RPMI7951 (cell line): ENCODE results near the gene KLHL30. TPM values are rescaled to one million over a fixed set of nuclear protein-coding genes. Genes with fewer than 3 reads are reported as not detected.

ENCODE experiments used
- DNase-seq: peaks from one replicate; pipeline ENCODE4 v3.0.0-alpha.2; 2012; ENCODE audit warnings: low read depth
- total RNA-seq: library from RNA; depleted of rRNA; stranded (reverse); fragments of >200 nt; shearing (Covaris generic); gene quantifications from 2 replicates; pipeline ENCODE4 v1.2.3, GENCODE V29; 2014

Gene KLHL30
- total RNA-seq, 1 experiment from 2014 or later = not detected

DNA sequence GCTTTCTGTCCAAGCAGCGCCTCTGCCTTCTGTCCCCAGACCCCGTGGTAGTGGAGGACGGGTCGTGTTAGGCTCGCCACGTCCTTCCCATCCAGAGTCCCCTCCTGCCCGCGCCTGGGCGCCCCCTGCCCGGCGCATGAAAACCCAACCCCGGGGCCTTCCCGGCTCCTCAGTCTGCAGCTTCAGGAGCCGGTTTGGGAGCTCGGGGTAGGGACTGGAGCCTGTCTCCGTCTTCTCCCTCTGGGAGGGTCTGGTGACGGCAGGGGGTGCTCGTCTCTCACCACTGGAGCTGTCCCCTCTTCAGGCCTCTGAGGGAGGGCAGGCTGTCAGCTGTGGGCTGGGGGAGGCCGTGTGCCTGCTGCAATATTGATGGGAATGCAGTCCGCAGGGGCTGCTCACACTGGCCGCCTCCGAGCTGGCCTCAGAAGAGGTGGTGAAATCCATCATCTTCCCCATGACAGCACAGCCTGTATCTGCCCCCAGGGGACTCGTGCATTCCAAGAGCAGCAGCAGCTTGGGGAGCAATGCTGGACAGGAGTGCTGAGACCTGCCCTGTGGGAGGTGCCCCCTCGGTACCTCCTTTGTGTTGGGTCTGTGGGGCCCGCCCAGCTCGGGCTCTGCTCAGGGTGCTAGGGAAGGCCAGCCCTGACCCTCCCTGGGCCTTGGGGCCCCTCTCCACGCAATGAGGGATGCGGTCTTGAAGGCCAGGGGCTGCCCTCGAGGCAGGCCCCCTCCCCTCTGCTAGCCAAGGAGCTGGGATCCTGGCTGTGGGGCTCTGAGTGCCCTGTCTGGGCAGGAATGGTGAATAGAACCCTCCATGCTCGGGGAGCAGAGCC is 17.8 kb upstream of the KLHL30 start:
- no peak for DNase-seq

DNA sequence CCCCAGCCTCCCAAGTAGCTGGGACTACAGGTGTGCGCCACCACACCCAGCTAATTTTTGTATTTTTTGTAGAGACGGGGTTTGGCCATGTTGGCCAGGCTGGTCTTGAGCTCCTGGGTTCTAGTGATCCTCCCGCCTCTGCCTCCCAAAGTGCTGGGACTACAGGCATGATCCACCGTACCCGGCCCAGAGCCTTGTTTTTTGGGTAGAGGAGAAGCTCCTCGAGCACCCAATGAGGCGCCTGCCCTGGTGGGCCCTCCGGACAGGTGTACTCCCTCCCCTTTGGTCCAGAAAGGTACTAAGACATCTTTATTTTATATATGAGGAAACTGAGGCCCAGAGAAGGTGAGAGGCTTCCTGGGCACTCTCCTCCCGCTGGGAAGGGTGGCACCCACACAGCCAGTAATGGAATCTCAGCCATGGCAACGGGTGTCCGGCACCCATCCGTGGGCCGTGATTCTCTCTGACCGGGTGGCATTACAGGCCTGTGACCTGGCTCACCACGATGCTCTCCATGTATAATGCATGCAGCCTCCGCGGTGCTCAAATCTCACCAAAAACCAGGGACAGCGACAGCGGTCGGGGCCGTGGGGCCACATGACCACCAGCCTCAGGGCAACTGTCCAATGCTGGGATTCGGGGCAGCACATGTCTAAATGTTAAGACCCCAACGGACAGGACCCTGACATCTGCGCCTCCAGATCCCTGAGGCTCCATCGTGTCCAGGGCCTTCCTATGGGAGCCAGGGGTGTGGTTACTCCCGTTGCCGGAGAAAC is 16.8 kb upstream of the KLHL30 start:
- DNase-seq = no peak

DNA sequence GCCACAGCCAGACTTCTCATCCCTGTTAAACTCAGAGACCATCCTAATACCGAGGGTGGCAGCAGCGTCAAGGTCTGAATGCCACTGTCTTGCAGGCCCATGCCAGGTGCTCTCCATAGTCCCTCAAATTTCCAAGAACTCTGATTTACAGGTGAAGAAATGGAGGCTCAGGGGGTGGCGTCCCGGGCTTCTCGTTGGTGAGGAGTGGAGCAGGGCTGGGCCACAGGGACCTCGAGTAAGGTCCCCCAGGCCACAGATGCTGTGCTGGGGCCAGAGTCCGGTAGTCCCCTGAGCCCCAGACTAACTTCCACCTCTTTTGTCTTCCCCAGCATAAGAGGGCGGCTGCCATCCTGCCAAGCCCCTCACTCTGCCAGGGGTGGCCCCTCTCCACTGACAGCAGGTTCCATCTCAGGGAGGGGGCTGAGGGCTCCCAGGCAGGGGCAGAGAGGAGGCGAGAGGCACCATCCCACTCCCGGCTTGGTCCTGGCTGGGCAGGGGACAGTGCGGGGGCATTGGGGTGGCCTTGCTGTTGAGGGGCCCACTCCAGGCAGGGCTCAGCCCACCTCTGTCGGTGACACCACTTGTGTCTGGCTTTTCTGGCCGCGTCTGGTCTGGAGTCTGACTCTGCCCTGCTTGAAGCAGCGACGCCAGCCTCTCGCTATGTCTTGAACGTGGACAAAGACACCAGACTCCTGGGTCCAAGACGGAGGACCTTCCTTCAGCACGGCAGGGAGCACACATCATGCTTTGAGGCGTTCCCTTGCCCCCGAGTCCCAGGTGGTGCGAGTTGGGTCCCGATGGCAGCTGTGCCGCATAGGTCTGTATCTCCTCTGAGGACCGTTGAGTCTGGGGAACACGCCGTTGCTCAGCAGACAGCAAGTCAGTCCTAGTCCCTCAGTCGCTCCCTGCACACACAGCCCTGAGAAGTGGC is 15.9 kb upstream of the KLHL30 start:
- DNase-seq = no peak

DNA sequence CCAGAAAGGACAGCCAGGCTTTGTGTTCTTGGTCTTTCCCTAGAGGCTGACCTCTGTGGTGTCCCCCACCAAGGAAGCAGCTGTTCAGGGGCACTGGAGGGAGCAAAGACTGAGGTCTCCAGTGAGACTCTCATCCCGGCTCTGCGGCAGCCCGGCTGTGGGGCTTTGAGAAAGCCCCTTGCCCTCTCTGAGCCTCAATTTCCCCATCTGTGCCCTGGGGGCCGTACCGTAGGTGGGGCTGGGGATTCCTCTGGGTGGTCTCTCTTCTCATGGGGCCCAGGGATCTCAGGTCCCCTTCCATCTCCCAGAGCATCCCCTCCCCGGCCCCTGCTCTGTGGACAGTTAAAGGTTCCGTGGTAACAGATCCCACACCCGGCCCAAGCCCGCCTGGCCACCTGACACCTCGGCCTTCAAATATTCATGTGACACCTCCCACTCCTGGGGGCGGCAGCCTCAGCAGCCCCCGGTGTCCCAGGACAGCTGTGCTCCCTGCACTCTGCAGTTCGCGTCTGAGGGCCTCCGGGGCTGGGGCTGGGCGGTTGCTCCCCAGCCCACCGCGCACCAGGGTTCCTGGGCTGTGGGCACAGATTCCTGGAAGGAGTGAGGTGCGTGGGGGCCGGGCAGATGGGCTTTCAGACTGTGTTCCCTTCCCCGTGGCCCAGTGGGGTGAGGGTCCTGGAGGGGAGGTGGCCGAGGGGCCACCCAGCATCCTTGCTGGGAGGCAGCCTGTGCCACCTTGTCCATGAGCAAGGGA is 15.1 kb upstream of the KLHL30 start:
- DNase-seq = no peak

DNA sequence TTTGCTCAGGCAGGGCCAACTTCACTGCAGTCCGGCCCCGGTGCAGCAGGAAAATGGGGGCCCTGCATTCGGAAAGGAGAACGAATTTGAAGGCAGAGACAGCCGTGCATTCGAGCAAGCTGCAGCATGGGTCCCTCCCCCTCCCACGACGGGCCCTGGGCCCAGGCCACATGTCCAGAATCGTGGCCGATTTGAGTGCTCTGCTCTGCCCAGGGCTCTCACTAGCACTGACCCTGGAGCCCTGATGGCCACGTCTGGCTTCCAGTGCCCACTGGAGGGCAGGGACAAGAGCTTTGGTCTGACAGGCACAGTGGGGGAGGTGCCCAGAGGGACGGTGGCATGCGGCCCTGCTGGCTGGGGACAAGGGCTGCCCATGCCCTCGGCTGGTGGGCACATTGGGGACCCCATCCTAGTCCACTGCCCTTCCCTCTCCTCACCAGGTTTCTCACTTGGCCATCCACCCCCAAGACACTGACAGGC is 14.4 kb upstream of the KLHL30 start:
- DNase-seq = no peak

DNA sequence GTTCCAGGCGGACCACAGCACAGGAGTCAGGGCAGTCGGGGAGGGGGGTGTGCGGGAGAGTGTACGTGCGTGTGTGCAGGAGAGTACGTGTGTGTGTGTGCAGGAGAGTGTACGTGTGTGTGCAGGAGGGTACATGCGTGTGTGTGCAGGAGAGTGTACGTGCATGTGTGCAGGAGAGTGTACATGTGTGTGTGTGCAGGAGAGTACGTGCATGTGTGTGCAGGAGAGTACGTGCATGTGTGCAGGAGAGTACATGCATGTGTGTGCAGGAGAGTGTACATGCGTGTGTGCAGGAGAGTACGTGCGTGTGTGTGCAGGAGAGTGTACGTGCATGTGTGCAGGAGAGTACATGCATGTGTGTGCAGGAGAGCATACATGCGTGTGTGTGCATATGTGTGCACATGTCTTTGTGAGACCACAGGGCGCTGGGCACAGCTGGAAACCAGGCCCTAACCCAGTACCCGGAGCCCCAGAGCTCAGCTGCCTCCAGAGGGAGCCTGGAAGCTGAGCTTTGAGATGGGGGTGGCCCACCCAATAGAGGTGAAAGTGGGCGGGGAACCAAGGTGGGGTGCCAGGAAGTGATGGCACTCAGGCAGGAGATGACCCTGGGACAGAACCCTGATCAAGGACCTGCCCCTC is 13.9 kb upstream of the KLHL30 start:
- no peak for DNase-seq

DNA sequence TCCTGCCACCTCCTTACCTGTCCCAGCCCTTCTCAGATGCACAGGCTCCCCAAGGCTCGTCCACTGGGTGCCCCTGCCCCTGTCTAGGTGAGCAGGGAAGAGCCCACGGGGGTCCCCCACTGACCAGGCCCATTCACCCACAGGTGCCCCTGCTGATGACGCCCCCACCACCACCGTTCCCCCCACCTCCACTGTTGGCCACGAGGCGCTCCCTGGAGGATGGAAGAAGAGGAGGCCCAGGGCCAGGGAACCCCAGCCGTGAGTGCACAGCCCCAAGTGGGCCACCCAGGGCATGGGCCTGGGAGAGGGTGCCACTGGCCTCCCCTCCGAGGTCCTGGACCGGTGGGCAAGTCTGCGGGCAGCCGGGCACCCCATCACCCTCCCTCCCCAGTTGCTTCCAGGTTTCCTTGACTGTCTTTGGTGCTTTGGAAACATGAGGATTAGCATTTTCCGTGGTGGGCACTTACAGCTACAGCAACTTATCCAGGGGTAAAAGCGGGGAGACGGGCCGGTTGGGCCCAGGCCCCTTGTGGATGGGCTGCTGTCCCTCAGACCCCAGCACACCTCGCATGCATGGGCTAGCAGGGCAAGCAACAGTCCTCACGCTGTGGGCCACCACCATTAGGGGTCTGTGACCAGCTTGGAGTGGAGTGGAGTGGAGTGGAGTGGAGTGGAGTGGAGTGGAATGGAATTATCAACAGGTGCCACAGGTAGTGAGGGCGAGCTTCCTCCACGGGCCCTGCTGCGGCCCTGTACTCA is 13.2 kb upstream of the KLHL30 start:
- no peak for DNase-seq

DNA sequence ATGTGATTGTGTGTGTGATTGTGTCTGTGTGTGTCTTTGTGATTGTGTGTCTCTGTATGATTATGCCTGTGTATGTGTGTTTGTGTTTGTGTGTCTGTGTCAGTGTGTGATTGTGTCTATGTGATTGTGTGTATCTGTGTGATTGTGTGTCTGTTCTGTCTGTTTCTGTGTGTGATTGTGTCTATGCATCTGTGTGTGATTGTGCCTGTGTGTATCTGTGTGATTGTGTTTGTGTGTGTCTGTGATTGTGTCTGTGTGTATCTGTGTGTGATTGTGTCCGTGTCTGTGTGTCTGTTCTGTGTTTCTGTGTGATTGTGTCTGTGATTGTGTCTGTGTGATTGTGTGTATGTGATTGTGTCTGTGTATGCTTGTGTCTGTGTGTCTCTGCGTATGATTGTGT is 12.1 kb upstream of the KLHL30 start:
- DNase-seq = no peak

DNA sequence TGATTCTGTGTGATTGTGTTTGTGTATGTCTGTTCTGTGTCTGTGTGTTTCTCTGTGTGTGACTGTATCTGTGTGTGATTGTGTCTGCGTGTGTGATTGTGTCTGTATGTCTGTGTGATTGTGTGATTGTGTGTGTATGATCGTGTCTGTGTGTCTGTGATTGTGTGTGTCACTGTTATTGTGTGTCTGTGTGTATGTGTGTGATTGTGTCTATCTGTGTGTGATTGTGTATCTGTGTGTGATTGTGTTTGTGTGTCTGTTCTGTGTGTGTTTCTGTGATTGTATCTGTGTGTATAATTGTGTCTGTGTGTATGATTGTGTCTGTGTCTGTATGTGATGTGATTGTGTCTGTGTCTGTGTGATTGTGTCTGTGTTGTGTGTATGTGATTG is 11.7 kb upstream of the KLHL30 start:
- DNase-seq = no peak

DNA sequence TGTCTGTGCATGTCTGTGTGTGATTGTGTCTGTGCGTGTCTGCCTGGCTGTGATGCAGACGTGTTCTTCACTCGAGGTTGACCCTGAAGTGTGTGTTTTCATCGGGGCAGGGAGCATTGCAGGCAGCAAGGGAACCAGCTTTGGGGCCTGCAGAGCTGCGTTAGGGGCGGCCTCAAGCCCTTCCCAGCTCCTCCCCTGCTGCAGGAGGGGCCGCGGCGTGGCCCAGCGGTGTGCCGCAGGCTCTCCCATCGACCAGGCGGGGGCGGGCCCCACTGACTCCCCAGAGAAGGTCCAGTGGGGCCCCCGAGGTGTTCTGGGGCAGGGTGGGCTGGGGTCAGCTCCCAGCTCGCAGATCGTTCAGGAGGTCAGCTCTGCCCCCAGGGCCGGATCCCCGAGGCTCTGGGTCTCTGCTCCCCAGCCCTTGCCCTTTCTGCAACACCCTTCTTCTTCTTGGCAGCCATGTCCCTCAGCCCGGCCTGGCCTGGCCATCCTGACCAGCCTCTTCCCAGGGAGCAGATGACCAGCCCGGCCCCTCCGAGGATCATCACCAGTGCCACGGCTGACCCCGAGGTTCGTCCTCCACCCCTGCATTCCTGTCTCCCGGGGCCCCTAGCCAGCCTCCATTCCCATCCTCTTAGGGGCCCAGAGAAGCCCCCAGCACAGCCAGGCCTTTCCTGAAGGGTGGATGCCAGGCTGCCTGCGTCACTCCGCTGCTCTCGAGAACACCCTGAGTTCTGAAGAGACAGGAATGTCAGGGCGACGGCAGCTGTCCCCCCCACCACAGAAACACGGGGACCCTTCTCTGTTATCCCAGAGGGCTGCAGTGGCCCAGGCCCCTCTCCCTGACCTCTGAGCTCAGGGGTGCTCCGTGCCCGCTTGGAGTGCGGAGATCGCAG is 11.1 kb upstream of the KLHL30 start:
- DNase-seq = peak; percentile 39

DNA sequence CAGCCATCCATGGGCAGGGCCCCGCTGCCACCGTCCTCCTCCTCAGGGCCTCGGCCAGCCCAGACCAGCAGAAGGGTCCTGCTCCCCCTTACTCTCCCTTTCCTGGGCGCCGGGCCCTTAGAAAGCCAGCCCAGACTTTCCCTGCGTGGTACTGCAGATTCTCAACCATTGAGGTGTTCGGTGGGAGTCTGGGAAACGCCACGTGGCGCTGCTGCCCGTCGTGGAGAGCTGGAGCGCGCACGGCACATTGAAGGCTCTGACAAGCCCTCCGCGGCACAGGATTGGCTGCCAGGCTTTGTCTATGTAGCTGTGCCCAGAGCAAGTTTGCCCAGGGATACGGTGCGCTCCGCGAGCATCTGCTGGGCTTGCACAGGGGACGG is 10.4 kb upstream of the KLHL30 start:
- no peak for DNase-seq

DNA sequence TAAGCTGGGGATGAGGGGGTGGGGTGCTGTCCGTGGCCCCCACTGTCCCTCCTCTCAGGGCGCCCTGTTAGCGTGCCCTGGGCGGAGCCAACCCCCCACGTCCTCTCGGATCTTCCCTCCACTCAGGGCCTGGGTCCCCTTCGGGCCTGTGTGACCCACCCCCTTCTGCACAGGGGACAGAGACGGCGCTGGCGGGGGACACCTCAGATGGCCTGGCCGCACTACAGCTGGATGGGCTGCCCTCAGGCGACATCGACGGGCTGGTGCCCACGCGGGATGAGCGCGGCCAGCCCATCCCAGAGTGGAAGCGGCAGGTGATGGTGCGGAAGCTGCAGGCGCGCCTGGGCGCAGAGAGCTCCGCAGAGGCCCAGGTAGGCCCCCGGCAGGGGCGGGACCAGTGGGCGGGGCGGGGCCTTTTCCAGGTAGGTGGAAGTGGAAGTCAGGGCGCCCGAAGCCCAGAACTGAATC is 9.9 kb upstream of the KLHL30 start:
- no peak for DNase-seq

DNA sequence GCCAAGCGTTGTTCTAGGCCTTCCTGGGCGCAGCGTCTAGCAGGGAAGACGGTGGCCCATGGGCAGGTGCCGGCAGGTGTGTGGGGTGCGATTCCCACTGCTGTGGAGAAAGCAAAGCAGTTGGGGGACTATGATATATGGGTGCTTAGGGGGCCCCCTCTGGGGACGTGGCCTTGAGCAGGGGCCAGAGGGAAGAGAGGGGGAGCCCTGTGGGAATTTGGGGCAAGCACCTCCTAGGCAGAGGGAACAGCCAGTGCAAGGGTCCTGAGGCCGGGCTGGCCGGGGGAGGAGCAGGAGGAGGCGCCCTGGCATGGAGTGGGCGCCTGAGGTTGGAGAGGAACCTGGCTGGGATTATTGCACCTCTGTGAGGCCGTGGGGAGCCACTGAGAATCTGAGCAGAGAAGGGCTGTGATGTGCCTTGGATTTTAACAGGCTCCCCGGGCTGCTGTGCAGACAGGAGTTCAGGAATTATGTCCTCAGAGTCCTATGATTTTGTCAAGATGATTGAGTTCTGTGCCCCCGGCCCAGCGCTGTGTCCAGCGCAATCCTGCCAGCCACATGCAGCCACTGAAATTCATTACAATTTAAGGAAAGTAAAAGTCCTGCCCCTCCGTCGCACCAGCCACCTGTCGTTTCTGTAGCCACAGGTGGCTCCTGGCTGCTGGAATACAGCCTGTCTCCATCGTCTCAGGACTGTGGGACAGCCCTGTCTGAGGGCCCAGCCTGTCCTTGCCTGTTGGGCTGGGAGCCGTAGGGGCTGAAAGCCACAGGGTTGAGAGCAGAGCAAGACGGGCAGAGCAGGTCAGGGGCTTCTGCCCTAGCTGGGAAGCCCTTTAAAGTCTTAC is 9.1 kb upstream of the KLHL30 start:
- no peak for DNase-seq

DNA sequence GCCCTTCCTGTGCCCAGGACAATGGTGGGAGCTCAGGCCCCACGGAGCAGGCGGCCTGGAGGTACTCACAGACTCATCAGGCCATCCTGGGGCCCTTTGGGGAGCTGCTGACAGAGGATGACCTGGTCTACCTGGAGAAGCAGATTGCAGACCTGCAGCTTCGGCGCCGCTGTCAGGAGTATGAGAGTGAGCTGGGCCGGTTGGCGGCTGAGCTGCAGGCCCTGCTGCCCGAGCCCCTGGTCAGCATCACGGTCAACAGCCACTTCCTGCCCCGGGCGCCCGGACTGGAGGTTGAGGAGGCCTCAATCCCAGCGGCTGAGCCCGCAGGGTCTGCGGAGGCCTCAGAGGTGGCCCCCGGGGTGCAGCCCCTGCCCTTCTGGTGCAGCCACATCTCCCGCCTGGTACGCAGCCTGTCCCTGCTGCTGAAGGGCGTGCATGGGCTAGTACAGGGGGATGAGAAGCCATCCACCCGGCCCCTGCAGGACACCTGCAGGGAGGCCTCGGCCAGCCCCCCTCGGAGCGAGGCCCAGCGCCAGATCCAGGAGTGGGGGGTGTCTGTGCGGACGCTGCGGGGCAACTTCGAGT is 8.3 kb upstream of the KLHL30 start:
- no peak for DNase-seq

DNA sequence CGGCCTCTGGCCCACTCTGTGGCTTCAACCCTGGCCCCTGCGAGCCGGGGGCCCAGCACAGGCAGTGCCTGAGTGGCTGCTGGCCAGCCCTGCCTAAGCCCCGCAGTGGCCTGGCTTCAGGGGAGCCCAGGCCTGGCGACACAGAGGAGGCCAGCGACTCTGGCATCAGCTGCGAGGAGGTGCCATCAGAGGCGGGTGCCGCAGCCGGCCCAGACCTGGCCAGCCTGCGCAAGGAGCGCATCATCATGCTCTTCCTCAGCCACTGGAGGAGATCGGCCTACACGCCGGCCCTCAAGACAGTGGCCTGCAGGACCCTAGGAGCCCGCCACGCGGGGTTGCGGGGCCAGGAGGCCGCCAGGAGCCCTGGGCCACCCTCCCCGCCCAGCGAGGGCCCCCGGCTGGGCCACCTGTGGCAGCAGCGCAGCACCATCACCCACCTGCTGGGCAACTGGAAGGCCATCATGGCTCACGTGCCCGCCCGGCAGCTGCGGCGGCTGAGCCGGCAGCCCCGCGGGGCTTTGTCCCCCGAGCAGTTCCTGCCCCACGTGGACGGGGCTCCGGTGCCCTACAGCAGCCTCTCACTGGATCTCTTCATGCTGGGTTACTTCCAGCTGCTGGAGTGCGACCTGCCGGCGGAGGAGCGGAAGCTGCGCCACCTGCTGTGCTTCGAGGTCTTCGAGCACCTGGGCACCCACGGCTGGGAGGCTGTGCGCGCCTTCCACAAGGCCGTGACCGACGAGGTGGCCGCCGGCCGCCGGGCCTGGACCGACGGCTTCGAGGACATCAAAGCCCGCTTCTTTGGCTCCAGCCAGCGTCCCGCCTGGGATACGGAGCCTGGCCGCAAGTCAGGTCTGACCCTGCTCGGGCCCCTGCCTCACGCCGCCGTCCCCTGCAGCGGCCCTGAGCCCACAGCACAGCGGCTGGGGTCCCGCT is 7.5 kb upstream of the KLHL30 start:
- no peak for DNase-seq

DNA sequence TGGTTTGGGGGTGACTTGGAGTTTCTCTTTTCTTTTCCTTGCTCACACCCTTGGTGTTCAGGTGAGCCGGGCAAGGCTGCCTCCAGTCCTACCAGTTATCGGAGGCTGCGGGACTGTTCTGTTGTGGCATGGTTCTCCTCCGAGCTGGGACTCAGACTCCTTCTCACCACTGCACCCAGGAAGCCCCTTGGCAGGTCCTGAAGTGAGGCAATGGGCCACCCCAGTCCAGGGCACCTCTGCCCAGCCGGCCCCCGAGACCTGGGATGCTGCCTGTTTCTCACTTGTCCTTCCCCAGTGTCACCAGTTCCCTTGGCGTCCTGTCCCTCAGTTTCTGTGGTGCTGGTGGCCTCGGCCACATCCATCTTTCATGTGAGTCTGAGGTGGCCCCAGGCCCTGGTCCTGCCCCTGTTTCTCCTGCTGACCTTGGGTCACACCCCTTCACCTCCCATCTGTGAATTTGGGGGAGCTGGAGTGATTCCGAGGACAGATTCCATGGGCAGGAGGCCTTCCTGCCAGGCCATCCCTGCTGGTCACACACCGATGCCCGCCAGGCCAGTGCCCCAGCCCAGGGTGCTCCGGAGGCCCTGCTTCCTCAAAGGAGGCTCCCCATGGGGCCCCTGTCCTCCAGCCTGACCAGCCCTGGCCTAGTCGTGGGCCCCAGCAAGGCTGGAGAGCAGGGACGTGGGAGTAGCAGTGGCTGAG is 6.6 kb upstream of the KLHL30 start:
- DNase-seq = no peak
